Measurements from ENCODE around the gene NUP210L.

NUP210L gene

DNA sequence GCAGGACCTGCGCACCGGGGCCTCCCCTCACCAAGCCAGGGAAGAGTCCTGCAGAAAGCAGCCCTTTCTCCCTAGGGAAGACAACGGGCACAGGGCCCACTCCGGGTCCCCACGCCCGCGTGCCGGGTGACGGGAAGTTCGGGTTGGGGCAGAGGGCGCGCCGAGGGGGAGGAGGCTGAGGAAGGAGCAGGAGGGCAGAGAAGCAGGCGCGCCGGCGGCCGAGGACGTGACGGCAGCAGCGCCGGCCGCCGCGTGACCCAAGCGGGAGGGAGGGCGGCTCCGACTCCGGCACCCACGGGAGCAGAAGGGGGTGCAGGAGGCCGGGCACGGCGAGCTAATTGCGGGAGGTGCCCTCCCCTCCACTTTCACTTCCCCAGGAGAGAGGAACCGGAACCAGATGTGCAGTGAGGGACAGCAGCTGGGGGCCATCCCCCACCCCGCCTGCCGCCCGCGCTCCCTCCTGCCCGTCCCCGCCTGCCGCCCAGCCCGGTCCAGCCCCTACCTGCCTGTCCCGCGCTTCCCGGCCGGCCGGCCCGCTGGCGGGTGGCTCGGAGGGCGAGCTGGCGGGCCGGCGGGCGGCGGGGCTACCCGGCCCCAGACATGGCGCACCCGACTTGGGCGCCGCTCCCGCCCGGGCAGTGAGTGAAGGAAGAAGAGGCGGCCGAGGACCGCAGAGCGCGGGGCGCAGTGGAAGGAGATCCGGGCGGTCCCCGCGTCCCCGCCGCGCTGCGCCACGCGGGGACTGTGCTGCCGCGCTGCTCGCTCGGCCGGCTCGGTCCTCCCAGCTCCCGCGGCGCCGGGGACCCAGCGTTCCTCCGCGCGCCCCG lies 208.9 kb downstream of the NUP210L start:
- Mint-ChIP-seq H3K9me3 (ENCODE audit: low read depth) (no peaks in the 10 kb centered on the region), H3K36me3 (peaks cover 4% of the 10 kb centered on the region), H3K27me3 (no peaks in the 10 kb centered on the region), H3K4me1 (ENCODE audit: low read depth) (peaks cover 31% of the 10 kb centered on the region), H3K27ac (peak overlapping the region; percentile 91), H3K4me3 (peak overlapping the region; percentile 92)

DNA sequence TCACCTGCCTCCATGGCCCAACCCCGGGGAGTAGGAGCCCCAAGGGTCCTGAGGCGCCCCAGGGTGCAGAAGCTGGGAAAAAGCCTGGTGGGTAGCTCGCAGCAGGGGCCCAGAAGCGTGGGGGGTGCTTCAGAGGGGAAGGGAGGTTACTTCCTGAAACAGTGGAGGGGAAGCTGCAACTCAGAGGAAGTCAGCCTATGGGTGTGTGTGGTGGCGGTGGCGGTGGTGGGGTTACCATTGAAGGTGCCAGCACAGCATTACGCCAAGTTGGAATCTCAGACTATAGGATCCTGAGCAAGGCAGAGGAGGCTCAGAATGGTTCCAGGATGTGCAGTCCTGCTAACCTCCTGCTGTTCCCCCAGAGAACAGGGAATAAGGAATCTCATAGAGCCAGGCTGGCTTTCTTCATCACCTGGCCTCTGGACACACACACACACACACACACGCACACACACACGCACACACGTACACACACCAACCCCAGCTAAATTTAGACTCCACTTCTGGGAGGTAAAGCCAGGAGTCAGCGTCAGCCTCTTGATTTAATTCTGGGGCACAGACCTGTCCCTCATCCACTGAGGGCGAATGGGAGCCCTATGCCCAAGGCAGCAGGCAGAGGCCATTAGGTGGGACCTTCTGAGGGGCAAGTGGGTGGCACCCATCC lies 209.6 kb downstream of the NUP210L start:
- H3K9me3 Mint-ChIP-seq (ENCODE audit: low read depth) = no peaks in the 10 kb centered on the region
- H3K27ac Mint-ChIP-seq = peak overlapping the region; percentile 91
- peaks cover 30% of the 10 kb centered on the region for H3K4me1 Mint-ChIP-seq (ENCODE audit: low read depth)
- H3K27me3 Mint-ChIP-seq = no peaks in the 10 kb centered on the region
- H3K4me3 Mint-ChIP-seq = peak overlapping the region; percentile 92
- peaks cover 2% of the 10 kb centered on the region for H3K36me3 Mint-ChIP-seq

DNA sequence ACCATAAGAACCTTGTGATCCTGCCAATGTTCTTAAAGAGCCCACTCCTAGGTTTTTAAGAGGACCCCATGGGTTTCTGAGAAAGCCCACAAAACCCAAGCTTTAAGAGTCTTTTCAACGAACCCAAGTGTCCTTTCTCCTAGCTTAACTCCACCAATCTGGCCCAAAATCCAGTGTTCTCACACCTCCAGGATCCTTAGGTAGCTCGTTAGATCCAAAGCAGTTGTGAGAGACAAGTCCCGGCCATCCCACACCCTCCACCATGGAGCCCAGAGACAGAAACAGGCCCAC lies 210.1 kb downstream of the NUP210L start:
- H3K36me3 Mint-ChIP-seq = peaks cover 2% of the 10 kb centered on the region
- H3K27ac Mint-ChIP-seq = peak overlapping the region; percentile 91
- no peaks in the 10 kb centered on the region for H3K9me3 Mint-ChIP-seq (ENCODE audit: low read depth)
- H3K4me1 Mint-ChIP-seq (ENCODE audit: low read depth) = peaks cover 30% of the 10 kb centered on the region
- peak overlapping the region; percentile 92 for H3K4me3 Mint-ChIP-seq
- no peaks in the 10 kb centered on the region for H3K27me3 Mint-ChIP-seq

DNA sequence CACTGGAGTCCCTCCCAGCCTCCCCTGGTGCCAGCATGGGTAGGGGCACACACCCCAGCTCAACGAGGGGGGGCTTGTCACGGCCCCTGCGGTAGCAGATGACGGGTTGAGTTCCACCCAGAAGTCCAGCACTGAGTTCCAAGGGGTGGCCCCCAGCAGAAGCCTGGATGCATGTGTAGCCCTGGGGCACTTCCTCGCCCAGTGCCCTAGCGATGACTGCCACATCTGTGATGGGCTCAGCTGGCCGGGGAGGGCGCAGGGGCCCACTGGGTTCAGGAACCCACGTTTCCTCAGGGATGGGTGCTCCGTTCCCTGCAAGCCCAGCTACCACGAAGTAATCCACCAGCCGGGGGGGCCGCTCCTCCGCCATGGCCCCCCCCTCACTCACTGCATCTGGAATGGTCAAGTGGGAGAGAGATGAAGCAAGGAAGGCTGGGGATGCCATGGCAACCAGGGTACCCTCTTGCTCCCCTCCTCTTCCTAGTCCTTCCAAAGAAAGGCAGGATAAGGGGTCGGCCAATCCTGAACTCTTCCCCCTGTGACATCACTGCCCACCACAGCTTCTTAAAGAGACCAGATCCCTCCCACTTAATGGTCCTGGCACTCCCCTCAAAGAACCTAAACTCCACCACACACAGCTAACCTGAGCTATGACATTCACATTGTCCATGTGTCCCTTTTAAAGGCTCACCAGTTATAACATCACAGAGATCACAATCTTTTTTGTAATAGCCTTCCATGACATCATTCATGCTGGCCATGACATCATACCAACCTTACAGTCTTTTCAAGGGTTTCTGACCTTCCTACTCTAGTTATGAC lies 210.7 kb downstream of the NUP210L start:
- H3K4me1 Mint-ChIP-seq (ENCODE audit: low read depth) = peaks cover 30% of the 10 kb centered on the region

DNA sequence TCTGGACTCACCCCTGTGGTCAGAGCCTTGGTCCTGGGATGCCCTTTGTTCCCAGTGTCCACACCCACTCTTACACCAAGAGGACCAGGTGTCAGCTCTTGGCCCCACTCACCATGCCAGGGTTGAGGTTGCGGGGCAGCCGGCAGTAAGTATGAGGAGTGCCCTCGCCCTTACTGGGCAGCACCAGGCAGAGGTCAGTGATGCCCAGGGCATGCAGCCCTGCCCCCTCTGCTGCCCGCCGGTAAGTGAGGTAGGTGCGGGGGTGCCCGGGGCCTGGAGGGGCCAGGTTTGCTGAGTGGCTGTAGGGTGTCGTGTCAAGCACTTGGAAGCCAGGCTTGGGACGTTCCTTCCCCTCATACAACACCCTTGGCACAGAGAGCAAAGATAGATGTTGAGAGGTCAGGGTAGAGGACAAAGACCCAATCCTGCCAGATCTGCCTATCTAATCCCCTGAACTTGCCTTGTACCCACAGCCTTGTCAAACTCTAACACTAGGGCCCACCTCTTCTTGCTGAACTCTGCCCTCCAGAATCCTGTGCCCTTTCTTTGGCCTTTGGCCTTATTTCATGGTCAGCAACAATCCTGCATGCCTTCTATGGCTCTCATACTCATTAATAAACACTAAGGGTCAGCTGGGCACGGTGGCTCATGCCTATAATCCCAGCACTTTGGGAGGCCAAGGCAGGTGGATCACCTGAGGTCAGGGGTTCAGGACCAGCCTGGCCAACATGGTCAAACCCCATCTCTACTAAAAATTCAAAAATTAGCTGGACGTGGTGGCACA lies 211.9 kb downstream of the NUP210L start:
- Mint-ChIP-seq H3K36me3 (no peaks in the 10 kb centered on the region), H3K9me3 (ENCODE audit: low read depth) (no peaks in the 10 kb centered on the region), H3K27ac (peak overlapping the region; percentile 22), H3K27me3 (no peaks in the 10 kb centered on the region), H3K4me3 (peak overlapping the region; percentile 49), H3K4me1 (ENCODE audit: low read depth) (peaks cover 30% of the 10 kb centered on the region)

More for the DNA sequence above, 210.7 kb downstream of the NUP210L start:
- peak overlapping the region; percentile 91 for H3K27ac Mint-ChIP-seq
- H3K9me3 Mint-ChIP-seq (ENCODE audit: low read depth) = no peaks in the 10 kb centered on the region
- peak overlapping the region; percentile 92 for H3K4me3 Mint-ChIP-seq
- no peaks in the 10 kb centered on the region for H3K27me3 Mint-ChIP-seq
- H3K36me3 Mint-ChIP-seq = peaks cover 2% of the 10 kb centered on the region
